Suprapubic skin (tissue), 4 donors: Measurements from ENCODE around the gene LAMA4.

Source experiments
- CTCF ChIP-seq, 2 donors: fragments of 200-600 bp in 1 of 2; fragments of 450-650 bp in 1 of 2; sonication (generic) in 1 of 2; IDR thresholded peaks; one replicate each; pipeline ENCODE4 v1.5.1; 2016 to 2019; ENCODE audit warnings: antibody characterized with exemption in 2 of 2, mild to moderate bottlenecking in 1 of 2, moderate library complexity in 1 of 2
- EP300 ChIP-seq: sonication (generic); formaldehyde crosslinking; IDR thresholded peaks from one replicate; pipeline ENCODE4 v1.6.1; 2017; ENCODE audit warnings: antibody characterized with exemption
- POLR2A ChIP-seq, 2 donors: fragments of 450-650 bp; IDR thresholded peaks; one replicate each; pipeline ENCODE4 v1.6.1; 2017; ENCODE audit warnings: antibody characterized with exemption in 2 of 2, mild to moderate bottlenecking in 2 of 2, moderate library complexity in 2 of 2
- POLR2AphosphoS5 ChIP-seq, 3 donors: sonication (generic); formaldehyde crosslinking; IDR thresholded peaks; one replicate each; pipeline ENCODE4 v1.6.1; 2017; ENCODE audit warnings: antibody characterized with exemption in 3 of 3

GRCh38 chr6:112062966-112063365 is 191.4 kb downstream of the LAMA4 start:
- TF ChIP-seq CTCF (IDR thresholded peaks at IDR 0.05) (no peak), EP300 (no peak), POLR2AphosphoS5 (IDR thresholded peaks at IDR 0.05) (no peak), POLR2A (IDR thresholded peaks at IDR 0.05) (no peak)
